ENCODE results near the gene STPG3. TPM values are rescaled to one million over a fixed set of nuclear protein-coding genes. Genes with fewer than 3 reads are reported as not detected.

STPG3 gene
- total RNA-seq, 1 donor from 2014 or later, result not detected

GRCh38 chr9:137233143-137233980, 17.7 kb upstream of the STPG3 start:
- Mint-ChIP-seq H3K36me3 (ENCODE audit: insufficient read depth) (no peaks in the 10 kb centered on the region), H3K27me3 (no peaks in the 10 kb centered on the region), H3K4me3 (ENCODE audit: low read depth) (no peak overlapping the region), H3K9me3 (ENCODE audit: low read depth) (no peaks in the 10 kb centered on the region), H3K4me1 (ENCODE audit: low read depth) (peaks cover 14% of the 10 kb centered on the region), H3K27ac (no peak overlapping the region)
- no peak for DNase-seq (ENCODE audit: low spot score, unreplicated experiment)
- TF ChIP-seq CTCF (IDR thresholded peaks at IDR 0.05; ENCODE audit: unreplicated experiment), result no peak

- no peak for DNase-seq (ENCODE audit: low spot score, unreplicated experiment)
- H3K27ac Mint-ChIP-seq, result no peak overlapping the region
- H3K27me3 Mint-ChIP-seq, result no peaks in the 10 kb centered on the region
- no peaks in the 10 kb centered on the region for H3K36me3 Mint-ChIP-seq (ENCODE audit: insufficient read depth)
- H3K4me1 Mint-ChIP-seq (ENCODE audit: low read depth), result peaks cover 17% of the 10 kb centered on the region
- no peak overlapping the region for H3K4me3 Mint-ChIP-seq (ENCODE audit: low read depth)
- no peaks in the 10 kb centered on the region for H3K9me3 Mint-ChIP-seq (ENCODE audit: low read depth)
- TF ChIP-seq CTCF (IDR thresholded peaks at IDR 0.05; ENCODE audit: unreplicated experiment), result no peak
Measured at GRCh38 chr9:137234055-137234697, 16.9 kb upstream of the STPG3 start.

GRCh38 chr9:137234758-137235423, 16.2 kb upstream of the STPG3 start:
- Mint-ChIP-seq H3K27ac (no peak overlapping the region), H3K4me3 (ENCODE audit: low read depth) (no peak overlapping the region)
- no peak for TF ChIP-seq CTCF (IDR thresholded peaks at IDR 0.05; ENCODE audit: unreplicated experiment)

GRCh38 chr9:137235424-137236237, 15.5 kb upstream of the STPG3 start:
- no peak overlapping the region for H3K27ac Mint-ChIP-seq
- no peaks in the 10 kb centered on the region for H3K27me3 Mint-ChIP-seq
- no peaks in the 10 kb centered on the region for H3K36me3 Mint-ChIP-seq (ENCODE audit: insufficient read depth)
- peak overlapping the region; percentile 46 for H3K4me3 Mint-ChIP-seq (ENCODE audit: low read depth)
- peaks cover 17% of the 10 kb centered on the region for H3K4me1 Mint-ChIP-seq (ENCODE audit: low read depth)
- peak; percentile 22 for TF ChIP-seq CTCF (IDR thresholded peaks at IDR 0.05; ENCODE audit: unreplicated experiment)
- DNase-seq (ENCODE audit: low spot score, unreplicated experiment), result no peak
- no peaks in the 10 kb centered on the region for H3K9me3 Mint-ChIP-seq (ENCODE audit: low read depth)

More at GRCh38 chr9:137234758-137235423, 16.2 kb upstream of the STPG3 start:
- H3K4me1 Mint-ChIP-seq (ENCODE audit: low read depth), result peaks cover 17% of the 10 kb centered on the region
- no peaks in the 10 kb centered on the region for H3K36me3 Mint-ChIP-seq (ENCODE audit: insufficient read depth)
- no peaks in the 10 kb centered on the region for H3K27me3 Mint-ChIP-seq
- DNase-seq (ENCODE audit: low spot score, unreplicated experiment), result no peak
- no peaks in the 10 kb centered on the region for H3K9me3 Mint-ChIP-seq (ENCODE audit: low read depth)

Data from progenitor cell of endocrine pancreas (in vitro differentiated cells).